ENCODE data around the gene SLC16A10.

DNA sequence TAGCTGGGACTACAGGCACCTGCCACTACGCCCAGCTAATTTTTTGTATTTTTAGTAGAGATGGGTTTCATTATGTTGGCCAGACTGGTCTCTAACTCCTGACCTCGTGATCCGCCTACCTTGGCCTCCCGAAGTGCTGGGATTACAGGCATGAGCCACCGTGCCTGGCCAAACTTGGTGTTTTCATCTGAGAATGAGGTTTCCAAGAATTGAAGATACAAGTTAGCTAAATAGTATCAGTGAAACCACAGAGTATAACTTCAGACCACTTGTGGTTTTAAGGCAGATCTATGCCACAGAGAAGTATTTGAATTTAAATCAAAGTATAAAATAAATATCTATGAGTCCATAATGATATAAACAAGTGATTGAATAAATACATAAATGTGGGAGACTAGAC lies 70.1 kb downstream of the SLC16A10 start:
- TF ChIP-seq, protein P1, sequence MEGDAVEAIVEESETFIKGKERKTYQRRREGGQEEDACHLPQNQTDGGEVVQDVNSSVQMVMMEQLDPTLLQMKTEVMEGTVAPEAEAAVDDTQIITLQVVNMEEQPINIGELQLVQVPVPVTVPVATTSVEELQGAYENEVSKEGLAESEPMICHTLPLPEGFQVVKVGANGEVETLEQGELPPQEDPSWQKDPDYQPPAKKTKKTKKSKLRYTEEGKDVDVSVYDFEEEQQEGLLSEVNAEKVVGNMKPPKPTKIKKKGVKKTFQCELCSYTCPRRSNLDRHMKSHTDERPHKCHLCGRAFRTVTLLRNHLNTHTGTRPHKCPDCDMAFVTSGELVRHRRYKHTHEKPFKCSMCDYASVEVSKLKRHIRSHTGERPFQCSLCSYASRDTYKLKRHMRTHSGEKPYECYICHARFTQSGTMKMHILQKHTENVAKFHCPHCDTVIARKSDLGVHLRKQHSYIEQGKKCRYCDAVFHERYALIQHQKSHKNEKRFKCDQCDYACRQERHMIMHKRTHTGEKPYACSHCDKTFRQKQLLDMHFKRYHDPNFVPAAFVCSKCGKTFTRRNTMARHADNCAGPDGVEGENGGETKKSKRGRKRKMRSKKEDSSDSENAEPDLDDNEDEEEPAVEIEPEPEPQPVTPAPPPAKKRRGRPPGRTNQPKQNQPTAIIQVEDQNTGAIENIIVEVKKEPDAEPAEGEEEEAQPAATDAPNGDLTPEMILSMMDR (conservative IDR thresholded peaks at IDR 0.05; ENCODE audit: low read depth in 2 of 2), result no peak
- no peak for TF ChIP-seq POLR2AphosphoS5 (IDR thresholded peaks at IDR 0.05; ENCODE audit: low read depth)
- no peak for TF ChIP-seq EZH2 (IDR thresholded peaks at IDR 0.05; ENCODE audit: low read depth, unreplicated experiment)
- TF ChIP-seq, protein P2, sequence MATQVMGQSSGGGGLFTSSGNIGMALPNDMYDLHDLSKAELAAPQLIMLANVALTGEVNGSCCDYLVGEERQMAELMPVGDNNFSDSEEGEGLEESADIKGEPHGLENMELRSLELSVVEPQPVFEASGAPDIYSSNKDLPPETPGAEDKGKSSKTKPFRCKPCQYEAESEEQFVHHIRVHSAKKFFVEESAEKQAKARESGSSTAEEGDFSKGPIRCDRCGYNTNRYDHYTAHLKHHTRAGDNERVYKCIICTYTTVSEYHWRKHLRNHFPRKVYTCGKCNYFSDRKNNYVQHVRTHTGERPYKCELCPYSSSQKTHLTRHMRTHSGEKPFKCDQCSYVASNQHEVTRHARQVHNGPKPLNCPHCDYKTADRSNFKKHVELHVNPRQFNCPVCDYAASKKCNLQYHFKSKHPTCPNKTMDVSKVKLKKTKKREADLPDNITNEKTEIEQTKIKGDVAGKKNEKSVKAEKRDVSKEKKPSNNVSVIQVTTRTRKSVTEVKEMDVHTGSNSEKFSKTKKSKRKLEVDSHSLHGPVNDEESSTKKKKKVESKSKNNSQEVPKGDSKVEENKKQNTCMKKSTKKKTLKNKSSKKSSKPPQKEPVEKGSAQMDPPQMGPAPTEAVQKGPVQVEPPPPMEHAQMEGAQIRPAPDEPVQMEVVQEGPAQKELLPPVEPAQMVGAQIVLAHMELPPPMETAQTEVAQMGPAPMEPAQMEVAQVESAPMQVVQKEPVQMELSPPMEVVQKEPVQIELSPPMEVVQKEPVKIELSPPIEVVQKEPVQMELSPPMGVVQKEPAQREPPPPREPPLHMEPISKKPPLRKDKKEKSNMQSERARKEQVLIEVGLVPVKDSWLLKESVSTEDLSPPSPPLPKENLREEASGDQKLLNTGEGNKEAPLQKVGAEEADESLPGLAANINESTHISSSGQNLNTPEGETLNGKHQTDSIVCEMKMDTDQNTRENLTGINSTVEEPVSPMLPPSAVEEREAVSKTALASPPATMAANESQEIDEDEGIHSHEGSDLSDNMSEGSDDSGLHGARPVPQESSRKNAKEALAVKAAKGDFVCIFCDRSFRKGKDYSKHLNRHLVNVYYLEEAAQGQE (IDR thresholded peaks at IDR 0.05; ENCODE audit: unreplicated experiment), result no peak
- no peak for TF ChIP-seq ZNF331 (CRISPR knock-in tag; IDR thresholded peaks at IDR 0.05; ENCODE audit: low read depth)
- TF ChIP-seq EZH2phosphoT487 (IDR thresholded peaks at IDR 0.05; ENCODE audit: unreplicated experiment), result no peak
- TF ChIP-seq STAT1 (IDR thresholded peaks at IDR 0.05; ENCODE audit: unreplicated experiment), result no peak
- TF ChIP-seq, protein P3, sequence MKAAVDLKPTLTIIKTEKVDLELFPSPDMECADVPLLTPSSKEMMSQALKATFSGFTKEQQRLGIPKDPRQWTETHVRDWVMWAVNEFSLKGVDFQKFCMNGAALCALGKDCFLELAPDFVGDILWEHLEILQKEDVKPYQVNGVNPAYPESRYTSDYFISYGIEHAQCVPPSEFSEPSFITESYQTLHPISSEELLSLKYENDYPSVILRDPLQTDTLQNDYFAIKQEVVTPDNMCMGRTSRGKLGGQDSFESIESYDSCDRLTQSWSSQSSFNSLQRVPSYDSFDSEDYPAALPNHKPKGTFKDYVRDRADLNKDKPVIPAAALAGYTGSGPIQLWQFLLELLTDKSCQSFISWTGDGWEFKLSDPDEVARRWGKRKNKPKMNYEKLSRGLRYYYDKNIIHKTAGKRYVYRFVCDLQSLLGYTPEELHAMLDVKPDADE (IDR thresholded peaks at IDR 0.05), result no peak
- TF ChIP-seq ZNF114 (CRISPR knock-in tag; IDR thresholded peaks at IDR 0.05), result no peak
- no peak for TF ChIP-seq NANOG (IDR thresholded peaks at IDR 0.05; ENCODE audit: borderline replicate concordance)

Measured in GM23338 (cell line).